ENCODE results near the gene TMPRSS4.

Gene TMPRSS4

DNA sequence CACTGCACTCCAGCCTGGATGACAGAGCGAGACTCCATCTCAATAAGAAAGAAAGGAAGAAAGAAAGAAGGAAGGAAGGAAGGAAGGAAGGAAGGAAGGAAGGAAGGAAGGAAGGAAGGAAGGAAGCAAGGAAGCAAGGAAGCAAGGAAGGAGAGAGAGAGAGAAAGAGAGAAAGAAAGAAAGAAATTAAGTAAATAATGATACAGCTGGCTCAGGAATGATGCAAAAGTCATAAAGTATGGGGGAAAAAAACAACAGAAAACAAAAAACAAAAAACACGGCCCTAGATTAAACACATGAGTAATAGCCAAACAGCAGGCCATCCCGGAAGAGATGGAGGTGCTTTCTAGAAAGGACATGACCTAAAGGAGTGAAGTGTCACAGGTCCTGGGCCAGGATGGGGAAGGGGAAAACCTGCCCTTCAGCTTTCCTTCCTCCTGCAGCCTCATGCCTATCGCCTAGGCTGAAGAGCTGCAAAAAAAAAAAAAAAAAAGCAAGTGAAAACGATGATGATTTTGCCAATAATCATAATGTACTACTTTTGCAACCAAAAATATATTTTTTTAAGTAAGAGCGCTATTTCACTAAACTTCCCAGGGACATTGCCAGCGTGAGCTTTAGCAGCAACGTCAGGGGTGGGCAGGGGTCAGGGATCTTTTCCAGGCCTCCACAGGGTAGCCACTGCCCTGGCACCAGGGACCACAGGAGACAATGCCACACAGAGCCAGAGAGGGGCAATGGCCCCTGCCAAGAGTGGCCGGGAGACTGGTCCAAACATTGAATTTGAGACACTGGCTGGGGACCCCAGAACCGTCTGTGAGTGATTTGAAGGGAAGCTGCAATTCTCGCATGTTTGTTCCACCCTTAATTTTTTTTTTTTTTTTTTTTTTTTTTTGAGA is 28.2 kb upstream of the TMPRSS4 start:
- H3K27me3 ChIP-seq (ENCODE audit: control insufficient read depth, insufficient read depth, low read length), result peaks cover 16% of the 10 kb centered on the region
- H3K36me3 ChIP-seq (ENCODE audit: insufficient read depth, low read length), result no peaks in the 10 kb centered on the region
- no peak overlapping the region for H3K4me3 ChIP-seq (ENCODE audit: low read length)
- H3K9ac ChIP-seq (ENCODE audit: low read depth, low read length), result no peak overlapping the region
- no peaks in the 10 kb centered on the region for H3K9me3 ChIP-seq (replicated peaks; ENCODE audit: low read length)
- no peaks in the 10 kb centered on the region for H3K4me1 ChIP-seq (ENCODE audit: control insufficient read depth, insufficient read depth, low read length)
- H3K4me2 ChIP-seq (ENCODE audit: low read length), result no peak overlapping the region

DNA sequence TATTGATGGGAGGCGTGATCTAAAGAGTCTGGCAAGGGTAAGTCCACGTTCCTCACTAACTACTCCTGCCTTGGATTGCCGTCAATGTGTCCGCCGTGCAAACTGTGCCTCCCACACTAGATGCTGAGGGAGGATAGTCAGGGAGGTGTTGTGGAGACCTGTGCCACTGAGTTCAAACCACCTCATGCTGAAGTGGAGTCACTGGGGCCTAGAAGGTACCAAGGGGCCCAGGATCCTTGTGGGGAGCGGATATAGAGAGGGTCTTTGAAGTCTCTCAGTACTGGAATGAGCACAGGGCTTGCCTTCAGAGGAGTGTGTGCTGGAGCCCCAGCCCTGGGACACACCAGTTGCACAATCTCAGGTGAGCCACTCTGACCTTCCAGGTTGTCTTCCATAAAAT is 27.1 kb upstream of the TMPRSS4 start:
- no peaks in the 10 kb centered on the region for H3K4me1 ChIP-seq (ENCODE audit: control insufficient read depth, insufficient read depth, low read length)
- no peak overlapping the region for H3K9ac ChIP-seq (ENCODE audit: low read depth, low read length)
- H3K4me2 ChIP-seq (ENCODE audit: low read length), result no peak overlapping the region
- no peaks in the 10 kb centered on the region for H3K9me3 ChIP-seq (replicated peaks; ENCODE audit: low read length)
- no peaks in the 10 kb centered on the region for H3K36me3 ChIP-seq (ENCODE audit: insufficient read depth, low read length)
- H3K27me3 ChIP-seq (ENCODE audit: control insufficient read depth, insufficient read depth, low read length), result peaks cover 15% of the 10 kb centered on the region
- no peak overlapping the region for H3K4me3 ChIP-seq (ENCODE audit: low read length)

DNA sequence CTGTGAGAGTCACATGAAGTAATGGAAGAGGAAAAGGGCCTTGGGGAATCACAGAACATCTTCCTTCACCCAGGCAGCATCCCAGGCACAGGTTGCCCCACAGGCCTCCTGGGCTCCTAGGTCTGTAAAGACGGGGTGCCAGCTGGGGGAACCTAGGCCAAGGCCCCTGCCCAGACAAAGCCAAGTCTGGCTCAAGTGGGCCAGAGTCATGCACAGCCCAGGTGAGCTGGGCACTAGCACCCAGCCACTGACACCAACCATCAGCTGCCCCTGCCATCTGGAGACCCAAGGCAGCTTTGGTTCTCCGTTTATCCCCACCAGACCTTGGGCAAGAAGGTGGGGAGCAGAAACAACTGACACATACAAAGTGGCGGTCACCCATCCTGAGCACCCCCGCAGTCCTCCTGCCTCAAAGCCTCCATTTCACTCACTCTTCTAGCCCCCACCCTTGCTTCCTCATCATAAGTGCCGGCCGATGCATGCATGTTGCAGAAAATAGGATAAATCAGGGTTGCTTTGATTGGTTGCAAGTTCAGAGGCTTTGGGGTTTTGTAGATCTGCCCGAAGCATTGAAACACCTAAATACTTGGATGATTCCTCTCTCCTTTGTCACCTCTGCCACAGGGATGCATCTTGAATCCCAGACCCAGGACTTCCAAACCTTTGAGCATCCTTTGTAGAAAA is 26.5 kb upstream of the TMPRSS4 start:
- H3K9me3 ChIP-seq (replicated peaks; ENCODE audit: low read length), result no peaks in the 10 kb centered on the region
- H3K36me3 ChIP-seq (ENCODE audit: insufficient read depth, low read length), result no peaks in the 10 kb centered on the region
- H3K4me1 ChIP-seq (ENCODE audit: control insufficient read depth, insufficient read depth, low read length), result no peaks in the 10 kb centered on the region
- H3K27me3 ChIP-seq (ENCODE audit: control insufficient read depth, insufficient read depth, low read length), result peaks cover 10% of the 10 kb centered on the region
- no peak overlapping the region for H3K4me2 ChIP-seq (ENCODE audit: low read length)
- H3K9ac ChIP-seq (ENCODE audit: low read depth, low read length), result no peak overlapping the region
- no peak overlapping the region for H3K4me3 ChIP-seq (ENCODE audit: low read length)

DNA sequence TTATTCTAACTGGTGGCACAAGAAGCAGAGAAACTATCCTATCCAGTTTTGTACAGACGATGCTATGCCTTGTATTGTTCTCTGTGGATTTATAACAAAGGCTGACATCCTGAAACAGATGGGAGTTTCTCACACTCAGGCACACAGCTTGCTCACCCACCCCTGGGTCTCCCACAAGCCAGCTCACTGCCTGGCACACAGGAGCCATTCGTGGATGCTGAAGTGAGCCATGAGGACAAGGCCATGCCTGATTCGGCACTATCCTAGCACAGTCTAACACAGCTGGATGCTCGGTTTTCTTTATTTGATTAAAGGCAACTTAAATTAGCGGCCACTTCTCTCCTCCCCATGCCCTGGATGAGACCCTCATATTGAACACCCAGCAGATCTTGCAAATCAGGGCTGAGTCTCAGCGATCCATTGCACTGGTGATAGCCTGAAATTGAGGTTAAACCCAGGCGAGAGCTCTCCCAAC is 25.7 kb upstream of the TMPRSS4 start:
- Histone ChIP-seq H3K36me3 (ENCODE audit: insufficient read depth, low read length) (no peaks in the 10 kb centered on the region), H3K9ac (ENCODE audit: low read depth, low read length) (no peak overlapping the region), H3K9me3 (replicated peaks; ENCODE audit: low read length) (no peaks in the 10 kb centered on the region), H3K27me3 (ENCODE audit: control insufficient read depth, insufficient read depth, low read length) (peaks cover 10% of the 10 kb centered on the region), H3K4me2 (ENCODE audit: low read length) (no peak overlapping the region), H3K4me1 (ENCODE audit: control insufficient read depth, insufficient read depth, low read length) (no peaks in the 10 kb centered on the region), H3K4me3 (ENCODE audit: low read length) (no peak overlapping the region)

DNA sequence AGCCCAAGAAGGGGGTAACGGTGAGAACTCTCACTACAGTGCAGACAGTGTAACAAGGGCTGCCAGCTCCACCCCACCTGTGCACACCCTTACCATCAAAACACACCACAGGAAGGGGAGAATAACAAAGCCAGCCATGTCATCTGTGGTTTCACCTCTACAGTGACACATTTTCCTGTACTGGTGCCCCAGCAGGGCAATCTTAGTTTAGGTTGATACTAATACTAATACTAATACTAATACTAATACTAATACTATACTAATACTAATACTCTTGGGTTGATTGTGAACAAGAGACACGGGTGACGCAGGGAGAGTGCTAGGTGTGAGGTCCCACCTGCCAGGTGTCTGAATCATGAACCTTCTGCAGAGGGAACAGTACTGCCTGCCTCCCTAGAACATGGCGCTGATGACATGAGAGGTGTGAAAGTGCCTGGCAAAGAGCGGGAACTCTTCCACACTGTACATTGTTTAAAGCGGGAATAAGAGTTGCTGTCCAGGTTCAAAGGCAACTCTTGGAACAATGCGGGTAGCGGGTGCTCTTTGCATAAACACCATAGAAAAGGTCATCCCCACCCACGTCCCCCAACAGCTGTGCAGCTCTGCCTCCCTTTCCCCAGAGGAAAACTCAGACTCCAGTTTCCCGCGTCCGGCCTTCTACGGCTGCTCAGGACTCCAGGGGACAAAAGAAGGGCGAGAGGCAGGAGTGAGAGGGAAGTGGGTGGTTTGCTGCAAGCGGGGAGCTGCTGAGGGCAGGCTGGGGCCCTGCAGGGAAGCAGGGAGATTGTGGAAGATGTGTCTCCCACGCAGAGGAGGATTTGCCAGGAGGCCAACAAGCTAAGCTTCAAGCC is 25.0 kb upstream of the TMPRSS4 start:
- Histone ChIP-seq H3K36me3 (ENCODE audit: insufficient read depth, low read length) (no peaks in the 10 kb centered on the region), H3K9me3 (replicated peaks; ENCODE audit: low read length) (no peaks in the 10 kb centered on the region), H3K27me3 (ENCODE audit: control insufficient read depth, insufficient read depth, low read length) (peaks cover 10% of the 10 kb centered on the region), H3K4me1 (ENCODE audit: control insufficient read depth, insufficient read depth, low read length) (no peaks in the 10 kb centered on the region), H3K4me2 (ENCODE audit: low read length) (no peak overlapping the region), H3K4me3 (ENCODE audit: low read length) (no peak overlapping the region), H3K9ac (ENCODE audit: low read depth, low read length) (no peak overlapping the region)

DNA sequence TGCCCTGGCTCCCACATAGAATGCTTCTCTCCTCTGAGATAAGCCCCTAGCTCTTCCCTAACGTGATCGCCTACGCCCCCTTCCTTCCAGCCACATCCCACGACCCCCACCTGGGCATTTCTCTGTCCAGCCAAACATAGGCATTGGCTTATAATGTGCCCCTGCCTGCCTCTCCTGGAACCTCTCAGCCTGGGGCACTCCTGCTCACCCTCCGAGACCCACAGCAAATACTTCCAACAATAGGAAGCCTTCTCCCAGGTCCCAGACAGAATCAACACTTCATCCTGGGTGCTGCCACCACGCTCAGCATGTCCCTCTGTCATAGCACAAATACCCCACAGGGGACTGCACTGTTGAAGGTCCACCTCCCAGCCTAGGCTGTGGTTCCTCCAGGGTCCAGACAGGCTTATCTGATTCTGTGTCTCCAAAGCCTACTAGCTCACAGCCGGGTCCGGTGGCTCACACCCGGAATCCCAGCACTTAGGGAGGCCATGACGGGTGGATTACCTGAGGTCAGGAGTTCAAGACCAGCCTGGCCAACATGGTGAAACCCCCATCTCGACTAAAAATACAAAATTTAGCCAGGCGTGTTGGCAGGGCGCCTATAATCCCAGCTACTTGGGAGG is 24.2 kb upstream of the TMPRSS4 start:
- Histone ChIP-seq H3K4me1 (ENCODE audit: control insufficient read depth, insufficient read depth, low read length) (no peaks in the 10 kb centered on the region), H3K9me3 (replicated peaks; ENCODE audit: low read length) (no peaks in the 10 kb centered on the region), H3K4me3 (ENCODE audit: low read length) (no peak overlapping the region), H3K4me2 (ENCODE audit: low read length) (no peak overlapping the region), H3K9ac (ENCODE audit: low read depth, low read length) (no peak overlapping the region), H3K27me3 (ENCODE audit: control insufficient read depth, insufficient read depth, low read length) (peaks cover 8% of the 10 kb centered on the region), H3K36me3 (ENCODE audit: insufficient read depth, low read length) (no peaks in the 10 kb centered on the region)

DNA sequence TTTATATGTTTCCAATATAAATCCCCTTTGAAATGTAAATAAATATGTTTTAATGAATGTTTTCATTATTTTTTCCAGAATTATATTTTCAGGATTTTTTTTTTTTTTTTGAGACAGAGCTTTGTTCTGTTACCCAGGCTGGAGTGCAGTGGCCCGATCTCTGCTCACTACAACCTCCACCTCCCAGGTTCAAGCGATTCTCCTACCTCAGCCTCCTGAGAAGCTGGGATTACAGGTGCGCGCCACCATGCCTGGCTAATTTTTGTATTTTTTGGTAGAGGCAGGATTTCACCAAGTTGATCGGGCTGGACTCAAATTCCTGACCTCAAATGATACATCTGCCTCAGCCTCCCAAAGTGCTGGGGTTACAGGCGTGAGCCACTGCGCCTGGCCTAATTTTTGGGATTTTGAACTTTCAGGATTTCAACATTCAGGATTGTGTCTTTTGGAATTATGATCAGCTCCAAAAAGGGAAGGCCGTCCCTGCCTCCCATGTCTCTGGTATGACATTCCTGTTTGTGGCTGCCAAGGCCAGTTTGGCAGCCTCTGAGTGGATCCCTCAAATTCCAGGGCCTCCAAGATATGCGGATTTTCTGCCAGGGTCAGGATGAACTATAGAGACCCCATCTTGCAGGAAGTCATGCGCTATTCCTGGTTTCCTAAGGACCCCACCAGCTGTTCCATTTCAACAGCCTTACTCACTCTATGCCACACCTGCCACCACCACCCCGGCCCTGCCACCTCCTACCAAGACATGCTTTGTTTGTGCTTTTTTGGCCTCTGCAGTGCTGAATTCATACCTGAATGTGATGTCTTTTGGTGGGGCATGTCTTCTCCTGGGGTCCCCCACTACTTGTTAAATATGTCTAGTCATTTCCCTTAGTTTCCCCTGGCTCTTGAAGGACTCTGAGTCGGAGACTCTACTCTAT is 21.9 kb upstream of the TMPRSS4 start:
- Histone ChIP-seq H3K9me3 (replicated peaks; ENCODE audit: low read length) (no peaks in the 10 kb centered on the region), H3K4me1 (ENCODE audit: control insufficient read depth, insufficient read depth, low read length) (no peaks in the 10 kb centered on the region), H3K9ac (ENCODE audit: low read depth, low read length) (no peak overlapping the region), H3K27me3 (ENCODE audit: control insufficient read depth, insufficient read depth, low read length) (peaks cover 11% of the 10 kb centered on the region), H3K4me2 (ENCODE audit: low read length) (no peak overlapping the region), H3K36me3 (ENCODE audit: insufficient read depth, low read length) (no peaks in the 10 kb centered on the region), H3K4me3 (ENCODE audit: low read length) (no peak overlapping the region)

DNA sequence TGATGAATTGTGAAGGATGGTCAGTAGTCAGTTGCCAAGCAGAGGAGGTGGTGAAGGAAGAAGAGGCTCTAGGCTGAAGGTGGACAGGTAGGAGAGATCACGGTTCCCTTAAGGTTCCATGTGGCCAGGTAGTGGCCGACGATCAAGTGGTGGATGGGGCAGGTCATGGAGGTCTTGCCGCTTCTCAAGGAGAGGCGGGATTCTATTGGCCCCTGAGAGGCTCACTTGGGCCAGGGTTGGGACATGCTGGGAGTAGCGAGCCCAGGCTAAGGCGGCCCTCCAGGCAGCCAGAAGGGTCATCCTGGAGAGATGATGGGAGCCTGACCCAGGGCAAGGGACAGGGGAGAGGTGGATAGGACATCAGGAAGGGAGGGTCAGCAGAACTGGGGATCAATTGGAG is 20.9 kb upstream of the TMPRSS4 start:
- H3K27me3 ChIP-seq (ENCODE audit: control insufficient read depth, insufficient read depth, low read length), result peaks cover 11% of the 10 kb centered on the region
- H3K4me2 ChIP-seq (ENCODE audit: low read length), result no peak overlapping the region
- no peaks in the 10 kb centered on the region for H3K36me3 ChIP-seq (ENCODE audit: insufficient read depth, low read length)
- H3K4me3 ChIP-seq (ENCODE audit: low read length), result no peak overlapping the region
- H3K9ac ChIP-seq (ENCODE audit: low read depth, low read length), result no peak overlapping the region
- no peaks in the 10 kb centered on the region for H3K4me1 ChIP-seq (ENCODE audit: control insufficient read depth, insufficient read depth, low read length)
- H3K9me3 ChIP-seq (replicated peaks; ENCODE audit: low read length), result no peaks in the 10 kb centered on the region

DNA sequence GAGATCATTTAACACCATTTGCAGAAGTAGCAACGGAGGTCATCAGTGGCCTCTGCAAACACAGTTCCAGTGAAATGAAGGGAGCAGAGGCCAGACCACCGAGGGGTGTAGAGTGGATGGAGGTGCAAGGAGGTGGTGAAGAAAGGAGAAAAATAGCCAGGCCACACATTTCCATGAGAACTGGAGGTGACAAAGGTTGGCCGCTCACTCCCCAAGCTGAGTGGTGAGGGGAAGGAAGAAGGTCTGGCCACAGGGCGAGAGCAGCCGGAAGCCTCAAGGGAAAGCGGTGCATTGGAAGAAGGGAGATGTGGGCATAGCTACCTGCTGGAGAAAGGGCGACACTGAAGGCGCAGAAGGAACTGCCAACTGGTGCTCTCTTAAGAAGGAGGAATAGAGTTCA is 20.1 kb upstream of the TMPRSS4 start:
- Histone ChIP-seq H3K36me3 (ENCODE audit: insufficient read depth, low read length) (no peaks in the 10 kb centered on the region), H3K4me3 (ENCODE audit: low read length) (no peak overlapping the region), H3K9ac (ENCODE audit: low read depth, low read length) (no peak overlapping the region), H3K4me1 (ENCODE audit: control insufficient read depth, insufficient read depth, low read length) (no peaks in the 10 kb centered on the region), H3K27me3 (ENCODE audit: control insufficient read depth, insufficient read depth, low read length) (peaks cover 11% of the 10 kb centered on the region), H3K4me2 (ENCODE audit: low read length) (no peak overlapping the region), H3K9me3 (replicated peaks; ENCODE audit: low read length) (no peaks in the 10 kb centered on the region)
